Raji (cell line): Measurements from ENCODE around the gene TMEM44.

Experiments used
- POLR2A ChIP-seq: IDR thresholded peaks from 2 replicates; pipeline ENCODE4 v1.6.1; 2011; ENCODE audit warnings: low read depth, low read length, control low read depth; ENCODE audit not compliant: insufficient read depth

Gene TMEM44

DNA sequence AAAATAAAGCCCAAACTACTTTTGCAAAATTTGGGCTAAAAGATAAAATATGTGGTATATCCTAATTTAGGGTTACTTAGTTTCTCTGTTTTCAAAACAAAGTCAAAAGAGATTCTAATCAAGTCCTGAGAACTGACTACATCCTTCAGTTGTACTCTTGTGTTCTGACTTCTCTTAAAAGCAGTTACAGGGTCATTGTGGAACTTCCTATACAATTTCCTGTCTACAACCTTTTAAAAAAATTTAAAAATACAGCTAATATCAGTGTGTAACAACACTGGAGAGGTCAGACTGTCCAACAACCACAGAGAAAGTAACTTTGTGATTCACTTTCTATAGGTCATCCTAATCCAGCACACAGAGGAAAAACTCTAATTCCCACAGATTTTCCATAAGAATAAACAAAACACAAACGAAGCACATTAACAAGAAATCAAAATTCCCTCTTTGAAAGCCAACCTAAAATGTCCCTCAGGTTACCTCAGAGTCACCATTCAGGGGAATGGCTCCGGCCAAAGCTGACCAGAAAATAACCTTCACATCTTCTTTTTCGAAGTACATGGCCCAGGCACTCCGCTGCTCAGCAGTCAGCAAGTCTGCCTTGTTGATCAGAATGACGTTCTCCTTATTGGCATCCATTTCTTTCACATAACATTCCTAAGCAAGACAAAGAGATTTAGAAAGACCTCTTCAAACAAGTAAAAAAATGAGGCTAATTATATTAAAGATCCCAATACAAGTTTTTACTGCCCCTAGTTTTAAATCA lies 25.4 kb upstream of the TMEM44 start:
- no peak for TF ChIP-seq POLR2A

GRCh38 chr3:194657439-194657838 lies 24.2 kb upstream of the TMEM44 start:
- no peak for TF ChIP-seq POLR2A

- no peak for TF ChIP-seq POLR2A
These were observed 21.2 kb upstream of the TMEM44 start for GRCh38 chr3:194654443-194654842.

DNA sequence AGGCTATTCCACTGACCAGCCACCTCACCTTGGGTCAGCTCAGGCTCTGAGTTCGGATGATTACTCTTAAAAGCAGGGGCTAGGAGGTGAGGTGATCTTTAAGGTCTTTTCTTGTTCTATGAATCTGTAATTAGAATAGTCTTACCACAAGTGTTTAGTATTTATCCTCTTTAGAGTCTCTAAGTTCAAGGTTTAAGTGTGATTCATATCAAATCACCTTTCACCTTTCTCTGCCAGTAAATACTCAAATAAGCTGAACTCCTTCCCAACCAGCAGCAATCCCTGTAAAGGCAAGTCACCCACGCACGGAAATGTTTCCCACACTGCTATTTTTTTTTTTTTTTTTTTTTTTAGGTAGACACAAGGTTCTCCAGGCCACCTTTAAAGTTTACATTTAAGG lies 14.5 kb upstream of the TMEM44 start:
- TF ChIP-seq POLR2A: no peak

GRCh38 chr3:194642769-194643168 lies 9.6 kb upstream of the TMEM44 start:
- TF ChIP-seq POLR2A: no peak

DNA sequence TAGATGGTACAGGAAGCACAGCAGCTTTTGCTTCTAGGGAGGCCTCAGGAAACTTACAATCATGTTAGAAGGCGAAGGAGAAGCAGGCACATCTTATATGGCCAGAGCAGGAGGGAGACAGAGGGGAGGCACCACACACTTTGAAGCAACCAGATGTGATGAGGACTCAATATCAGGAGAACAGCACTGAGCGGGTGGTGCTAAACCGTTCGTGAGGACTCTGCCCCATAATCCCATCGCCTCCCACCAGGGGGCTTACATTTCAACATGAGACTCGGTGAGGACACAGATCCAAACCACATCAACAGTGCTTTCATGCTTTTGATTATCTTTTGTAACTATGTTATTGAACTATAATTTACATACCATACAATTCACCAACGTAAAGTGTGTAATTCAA lies 7.6 kb upstream of the TMEM44 start:
- no peak for TF ChIP-seq POLR2A

DNA sequence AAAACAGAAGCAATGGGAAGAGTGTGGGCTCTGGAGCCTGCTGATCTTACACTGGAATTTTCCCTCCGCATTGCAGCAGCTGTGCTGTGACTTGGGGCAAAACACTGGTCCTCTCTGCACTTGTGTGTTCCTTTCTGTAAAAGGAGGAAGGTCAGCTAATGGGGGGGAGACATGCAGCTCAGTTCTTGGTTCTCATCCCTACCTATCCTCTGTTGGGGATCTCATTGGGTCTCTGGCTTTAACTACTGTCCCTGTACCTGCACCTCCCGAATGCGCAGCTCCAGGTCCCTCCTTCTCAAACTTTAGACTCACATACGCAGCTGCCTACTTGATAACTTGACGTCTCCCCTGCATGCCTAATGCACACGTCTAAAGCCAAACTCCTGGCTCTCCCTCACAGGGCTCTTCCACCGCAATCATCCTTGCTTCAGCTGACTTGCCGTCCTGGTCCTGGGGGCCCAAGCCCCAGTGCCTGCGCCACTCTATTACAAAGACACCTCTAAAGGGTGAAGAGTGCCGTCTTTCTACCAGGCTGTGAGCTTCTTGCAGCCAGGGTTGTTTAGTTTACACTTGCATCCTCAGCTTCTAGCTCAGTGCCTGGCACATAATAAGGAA lies 5.9 kb upstream of the TMEM44 start:
- no peak for TF ChIP-seq POLR2A

DNA sequence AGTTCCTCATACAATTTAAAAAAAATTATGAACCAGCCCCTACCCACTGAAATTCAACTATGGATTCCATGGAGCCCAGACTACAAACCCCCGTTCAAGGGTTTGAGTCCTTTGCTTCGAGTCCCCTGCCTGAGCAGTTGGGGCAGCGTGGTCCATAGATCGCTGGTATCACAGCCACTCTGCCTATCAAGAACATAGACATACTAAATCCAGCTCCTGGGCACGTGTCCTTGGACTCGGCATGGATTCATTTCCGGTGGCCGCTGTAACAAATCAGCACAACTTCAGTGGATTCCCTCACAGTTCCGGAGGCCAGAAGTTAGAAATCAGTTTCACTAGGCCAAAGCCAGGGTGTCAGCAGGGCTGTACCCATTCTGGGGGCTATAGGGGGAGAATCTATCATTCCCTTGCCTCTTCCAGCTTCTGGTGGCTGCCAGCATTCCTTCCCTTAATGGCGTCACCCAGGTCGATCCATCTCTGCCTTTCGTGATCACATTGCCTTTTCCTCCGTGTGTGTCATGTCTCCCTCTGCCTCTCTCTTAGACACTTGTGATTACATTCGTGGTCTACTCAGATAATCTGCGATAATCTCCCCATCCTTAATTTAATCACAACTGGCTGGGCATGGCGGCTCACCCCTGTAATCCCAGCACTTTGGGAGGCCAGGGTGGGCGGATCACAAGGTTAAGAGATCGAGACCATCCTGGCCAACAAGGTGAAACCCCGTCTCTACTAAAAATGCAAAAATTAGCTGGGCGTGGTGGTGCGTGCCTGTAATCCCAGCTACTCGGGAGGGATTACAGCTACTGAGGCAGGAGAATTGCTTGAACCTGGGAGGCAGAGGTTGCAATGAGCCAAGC lies 4.6 kb upstream of the TMEM44 start:
- TF ChIP-seq POLR2A: no peak

DNA sequence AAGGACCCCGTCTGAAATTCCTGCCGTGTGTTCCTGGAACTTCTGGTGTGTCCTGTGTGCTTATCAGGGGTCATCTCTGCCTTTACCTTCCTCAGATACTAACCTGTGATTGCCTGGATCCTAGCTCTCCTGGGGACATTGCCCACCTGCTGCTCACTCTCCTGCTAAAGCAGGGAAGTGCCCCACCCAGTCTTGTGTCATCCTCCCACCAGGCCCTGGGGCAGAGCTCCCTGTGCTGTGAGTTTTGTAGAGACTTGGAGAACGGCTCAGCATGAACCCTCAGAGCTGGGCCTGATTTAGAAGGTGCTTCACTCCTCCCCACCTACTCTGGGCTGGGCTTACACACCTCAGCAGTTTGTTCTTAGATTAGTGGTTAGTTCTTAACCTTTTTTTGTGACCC lies 3.8 kb upstream of the TMEM44 start:
- TF ChIP-seq POLR2A: no peak

DNA sequence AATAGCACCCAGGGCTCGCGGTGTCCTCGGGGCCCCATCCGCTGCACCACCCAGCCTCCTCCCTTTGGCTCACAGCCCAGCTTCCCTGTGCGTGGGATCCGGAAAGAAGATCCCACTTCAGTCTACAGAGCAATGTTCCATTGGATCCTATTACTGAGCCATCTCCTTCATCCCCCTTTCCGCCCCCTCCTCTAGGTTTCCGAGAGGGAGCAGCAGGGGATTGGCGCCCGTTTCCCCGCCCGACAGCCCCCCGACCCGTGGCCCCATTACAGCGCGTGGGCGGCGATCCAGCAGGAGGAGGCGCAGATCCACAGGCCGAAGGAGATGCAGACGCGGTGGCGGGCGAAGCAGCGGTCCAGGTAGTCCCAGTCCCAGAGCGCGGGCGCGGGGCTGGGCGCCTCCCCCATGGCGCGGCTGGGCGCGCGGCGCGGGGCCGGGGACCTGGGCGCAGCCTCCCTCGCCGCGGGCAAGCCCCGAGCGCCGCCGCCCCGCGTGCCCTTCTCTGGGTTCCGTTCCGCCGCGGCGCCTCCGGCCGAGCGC lies 340 bp downstream of the TMEM44 start:
- TF ChIP-seq POLR2A: no peak

DNA sequence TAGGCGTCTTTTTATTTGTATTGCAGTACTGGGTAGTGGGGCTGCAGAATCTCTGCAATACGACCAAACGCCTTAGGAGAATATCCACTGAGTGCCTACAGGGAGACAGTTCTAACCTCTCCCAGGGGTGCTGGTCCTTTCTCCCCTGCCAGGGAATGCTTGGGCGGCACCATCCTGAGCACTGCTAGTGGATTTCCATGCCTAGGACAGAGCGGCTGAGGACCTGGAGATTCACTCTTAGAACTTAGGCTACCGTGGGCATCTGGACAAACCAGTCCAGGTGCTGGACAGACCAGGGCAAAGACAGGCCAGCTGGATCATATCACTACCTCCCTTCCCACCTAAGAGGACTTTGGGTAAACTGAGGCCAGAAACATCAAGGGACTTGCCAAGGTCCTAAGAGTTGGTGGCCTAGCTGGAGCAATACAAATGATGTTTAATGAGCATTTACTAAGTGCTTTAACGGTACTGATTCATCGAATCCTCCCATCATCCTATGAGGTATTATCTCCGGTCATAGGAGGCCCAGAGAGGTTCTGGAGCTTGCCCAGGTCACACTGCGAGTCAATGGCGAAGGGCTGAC lies 902 bp downstream of the TMEM44 start:
- TF ChIP-seq POLR2A: no peak

DNA sequence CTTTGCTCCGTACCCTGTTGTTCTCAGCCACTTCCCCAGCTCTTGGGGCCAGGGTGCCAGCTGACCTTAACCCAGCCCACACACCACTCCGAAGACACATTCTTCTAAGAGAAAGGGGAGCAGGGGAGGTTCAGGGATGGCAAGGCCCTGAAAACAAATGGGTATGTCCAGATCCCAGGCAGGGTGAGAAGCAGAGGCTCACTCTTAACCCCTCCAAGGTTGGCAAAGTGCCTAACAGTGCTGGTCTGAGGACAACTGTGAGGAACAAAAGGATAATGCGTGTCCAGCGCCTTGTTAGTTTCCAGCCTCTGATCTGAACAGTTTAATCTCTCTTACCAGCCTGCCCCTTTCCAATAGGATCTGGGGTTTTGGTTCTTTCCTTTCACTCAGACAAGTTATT lies 1.5 kb downstream of the TMEM44 start:
- TF ChIP-seq POLR2A: no peak

GRCh38 chr3:194624956-194625355 lies 8.3 kb downstream of the TMEM44 start:
- TF ChIP-seq POLR2A: no peak

- no peak for TF ChIP-seq POLR2A
These were observed 9.5 kb downstream of the TMEM44 start for GRCh38 chr3:194623449-194624290.
